RPMI8226 (cell line): ENCODE measurements around the gene SNAPC5.
"Not testable (repeated sequence)": the region's sequence is repeated elsewhere in the genome, so short reads cannot be mapped to it uniquely, and the experiment has no call there.

Source experiments
- DNase-seq: peaks from one replicate; pipeline ENCODE4 v3.0.0-alpha.2; 2015

SNAPC5 gene

GRCh38 chr15:66489179-66489791 lies 8.3 kb downstream of the SNAPC5 start:
- no peak for DNase-seq

DNA sequence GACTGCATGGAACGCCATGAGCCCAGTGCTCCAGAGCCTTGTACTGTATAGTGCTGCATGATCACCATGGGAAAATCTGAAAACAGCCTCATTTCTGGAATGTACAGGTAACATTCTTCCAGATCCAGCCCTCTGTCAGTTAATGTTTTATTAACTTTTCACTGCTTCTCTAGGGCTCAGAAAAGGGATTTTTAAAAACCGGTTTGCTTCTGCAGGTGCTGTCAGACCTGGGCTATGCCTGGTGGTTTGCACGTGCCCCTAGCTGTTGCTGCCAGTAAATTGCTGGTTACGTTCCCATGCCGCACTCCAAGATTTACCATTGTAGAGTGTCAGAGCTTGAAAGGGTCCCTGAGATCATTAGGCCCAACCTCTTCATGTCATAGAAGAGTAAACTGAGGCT lies 9.0 kb downstream of the SNAPC5 start:
- DNase-seq: no peak

GRCh38 chr15:66486887-66487286 lies 10.7 kb downstream of the SNAPC5 start:
- no peak for DNase-seq

DNA sequence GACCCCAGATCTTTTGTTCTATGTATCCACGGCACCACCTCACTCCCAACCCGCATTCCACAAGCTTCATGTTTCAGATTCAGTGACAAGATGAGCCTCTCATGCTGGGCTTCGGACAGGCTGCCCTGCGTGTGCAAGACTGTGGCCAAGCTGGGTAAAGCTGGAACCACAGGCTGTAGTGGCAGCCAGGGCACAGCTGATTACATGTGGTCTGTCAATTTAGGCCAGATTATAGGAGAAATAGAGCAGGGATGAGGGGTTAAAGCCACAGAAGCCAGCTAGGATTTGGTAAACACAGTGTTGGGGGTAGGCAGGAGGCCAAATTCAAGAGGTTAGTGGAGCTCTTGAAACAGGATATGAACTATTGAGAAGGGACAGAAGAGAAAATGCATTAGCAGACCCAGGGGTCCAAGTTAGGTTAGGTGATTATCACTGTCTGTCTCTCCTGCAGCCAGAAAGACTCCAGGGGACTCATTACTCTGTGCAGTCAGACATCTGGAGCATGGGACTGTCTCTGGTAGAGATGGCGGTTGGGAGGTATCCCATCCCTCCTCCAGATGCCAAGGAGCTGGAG lies 12.9 kb downstream of the SNAPC5 start:
- DNase-seq: no peak

DNA sequence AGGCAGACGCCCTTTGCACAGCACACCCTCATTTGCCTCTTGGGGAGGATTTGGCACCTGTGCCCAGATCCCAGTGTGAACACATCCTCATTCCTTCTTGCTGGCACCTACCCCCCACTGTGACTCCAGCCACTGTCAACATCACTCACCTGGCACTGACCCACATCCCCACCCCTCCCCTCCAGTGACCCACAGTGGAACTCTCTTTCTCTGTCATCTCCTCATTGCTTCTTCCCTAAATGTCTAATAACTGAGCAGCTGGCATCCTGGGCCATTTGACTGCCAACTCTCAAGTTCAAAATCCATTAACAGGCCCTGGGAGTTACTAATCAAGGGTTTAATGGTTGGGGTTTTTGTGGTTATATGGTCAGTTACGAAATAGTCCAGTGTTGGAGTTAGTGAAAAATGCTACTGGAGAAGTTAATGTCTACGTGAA lies 14.4 kb downstream of the SNAPC5 start:
- no peak for DNase-seq

DNA sequence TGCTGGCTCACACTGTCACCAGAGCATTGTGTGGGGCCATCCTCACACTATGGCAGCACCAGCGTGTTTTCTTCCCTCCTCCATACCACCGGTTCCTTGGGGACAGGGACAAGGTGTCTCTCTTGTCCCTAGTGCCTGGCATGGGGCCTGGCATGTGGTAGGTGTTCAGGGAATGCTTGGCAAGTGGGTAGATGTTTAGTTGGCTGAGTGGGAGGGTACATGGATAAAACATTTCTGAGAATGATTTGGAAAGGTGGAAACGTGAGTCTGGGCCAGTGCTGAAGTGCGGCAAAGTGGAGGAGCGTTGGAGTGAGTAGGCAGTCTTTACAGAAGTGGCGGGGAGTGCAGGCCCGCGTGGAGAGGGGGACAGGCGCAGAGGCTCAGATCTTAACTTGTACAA lies 15.0 kb downstream of the SNAPC5 start:
- no peak for DNase-seq

DNA sequence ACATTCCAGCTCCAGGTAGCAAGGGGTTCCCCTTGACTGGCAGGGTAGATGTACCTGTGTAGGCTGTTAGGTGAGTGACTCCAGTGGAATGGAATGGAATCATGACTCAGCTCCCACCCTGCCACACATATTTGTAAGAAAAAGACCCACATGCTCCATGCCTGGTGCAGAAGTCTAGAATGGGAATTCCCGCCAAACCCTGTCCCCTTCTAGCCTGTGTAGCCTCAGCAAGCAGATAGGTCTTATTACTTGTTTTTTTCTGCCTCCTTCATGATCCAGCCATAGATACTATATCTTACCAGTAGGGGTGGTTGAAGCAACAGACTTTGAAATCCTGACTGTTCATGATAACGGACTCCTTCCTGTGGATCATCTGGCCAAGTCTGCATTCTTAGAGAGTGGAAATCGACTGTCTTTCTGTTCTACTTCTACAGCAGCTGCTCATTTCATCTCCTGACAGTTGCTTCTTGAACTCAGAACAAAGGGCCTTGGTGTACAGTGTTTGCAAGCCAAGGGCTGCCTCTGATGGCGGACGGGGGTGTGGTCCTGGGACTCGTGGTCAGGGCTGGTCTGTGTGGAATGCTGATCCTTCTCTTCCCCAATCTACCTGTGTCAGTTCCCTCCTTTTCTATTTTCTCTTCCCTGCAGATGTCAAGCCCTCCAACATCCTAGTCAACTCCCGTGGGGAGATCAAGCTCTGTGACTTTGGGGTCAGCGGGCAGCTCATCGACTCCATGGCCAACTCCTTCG lies 16.3 kb downstream of the SNAPC5 start:
- DNase-seq: no peak

DNA sequence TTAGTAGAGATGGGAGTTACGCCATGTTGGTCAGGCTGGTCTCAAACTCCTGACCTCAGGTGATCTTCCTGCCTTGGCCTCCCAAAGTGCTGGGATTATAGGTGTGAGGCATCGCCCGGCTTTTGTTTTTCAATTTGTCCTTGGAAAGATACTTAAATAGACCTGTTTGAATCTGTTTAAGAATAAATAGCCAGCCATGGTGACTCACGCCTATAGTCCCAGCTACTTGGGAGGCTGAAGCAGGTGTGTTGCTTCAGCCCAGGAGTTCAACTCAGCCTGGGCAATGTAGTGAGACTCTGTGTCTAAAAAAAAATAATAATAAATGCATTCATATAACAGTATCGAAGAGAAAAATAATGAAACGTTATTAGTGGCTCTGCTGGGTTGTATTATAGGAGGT lies 17.3 kb downstream of the SNAPC5 start:
- no peak for DNase-seq

- DNase-seq: no peak
Measured at GRCh38 chr15:66477011-66477410, 20.6 kb downstream of the SNAPC5 start.

GRCh38 chr15:66476535-66476934 lies 21.0 kb downstream of the SNAPC5 start:
- no peak for DNase-seq

DNA sequence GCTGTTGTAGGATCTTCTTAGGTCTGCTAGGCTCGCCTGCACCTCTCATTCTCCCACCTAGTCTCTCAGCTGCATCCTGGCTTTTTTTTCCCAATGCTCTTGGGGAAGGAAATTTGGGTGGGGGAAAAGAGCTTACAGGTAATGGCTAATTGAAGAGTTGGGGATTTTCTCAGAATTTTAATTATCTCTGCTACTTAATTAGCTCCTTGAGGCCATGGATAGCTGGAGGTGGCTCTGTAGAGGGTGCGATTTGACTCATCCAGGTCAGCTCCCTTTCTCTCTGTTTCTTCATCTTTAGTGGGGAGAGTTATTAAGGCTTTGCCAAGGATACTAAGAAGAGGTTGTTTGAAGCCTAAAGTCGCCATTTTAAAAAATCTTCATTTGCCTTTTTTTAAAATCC lies 22.6 kb downstream of the SNAPC5 start:
- no peak for DNase-seq

DNA sequence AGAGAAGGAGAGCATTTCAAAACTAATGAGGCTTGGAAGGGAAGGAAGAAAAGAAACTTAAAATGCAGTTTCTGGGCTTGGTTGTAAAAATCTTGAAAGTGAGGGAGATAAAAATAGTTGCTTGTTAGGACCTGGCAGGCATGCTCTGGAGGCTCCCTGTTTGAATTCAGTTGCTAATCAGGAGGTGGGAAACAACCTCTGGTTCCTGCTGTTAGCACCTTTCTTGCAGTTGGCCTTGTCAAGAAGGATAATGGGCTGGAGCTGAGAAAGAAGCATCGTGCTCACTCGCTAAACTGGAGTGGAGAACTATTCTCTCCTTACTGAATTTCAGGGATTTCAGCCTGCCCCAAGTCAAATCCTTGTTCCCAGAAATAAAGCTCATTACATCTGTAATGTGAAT lies 23.4 kb downstream of the SNAPC5 start:
- no peak for DNase-seq

DNA sequence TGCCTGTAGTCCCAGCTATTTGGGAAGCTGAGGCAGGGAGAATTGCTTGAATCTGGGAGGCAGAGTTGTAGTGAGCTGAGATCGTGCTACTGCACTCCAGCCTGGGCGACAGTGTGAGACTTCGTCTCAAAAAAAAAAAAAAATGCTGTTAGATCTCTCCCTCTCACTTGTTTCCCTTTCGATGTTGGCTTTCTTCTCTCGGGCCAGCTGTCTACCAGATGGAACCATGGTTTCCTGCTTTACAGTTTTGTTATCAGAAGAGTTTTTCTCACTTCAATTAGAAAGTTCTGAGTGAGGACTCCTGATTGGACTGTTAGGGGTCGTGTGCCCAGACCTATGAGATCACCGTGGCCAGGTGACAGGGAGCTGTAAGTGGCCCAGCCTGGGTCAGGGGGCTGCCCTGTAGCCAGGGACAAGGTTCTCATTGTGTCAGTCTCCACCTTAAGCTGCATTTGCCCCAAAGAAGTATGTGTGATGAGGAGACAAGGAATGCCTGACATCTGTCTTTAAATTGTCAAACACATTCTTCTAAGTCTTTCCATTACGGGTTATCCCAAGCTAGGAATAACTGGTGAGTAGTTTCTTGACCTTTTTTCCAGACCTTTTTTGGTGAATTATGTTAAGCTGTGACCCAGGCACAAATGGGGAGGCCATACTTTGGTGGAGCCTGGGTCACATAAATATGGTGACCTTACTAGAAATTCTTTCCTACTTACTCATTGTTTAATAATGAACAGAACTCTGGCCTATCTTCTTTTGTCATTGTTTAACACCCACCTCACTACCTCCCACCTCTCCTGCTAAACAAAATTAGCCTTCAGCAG lies 25.2 kb downstream of the SNAPC5 start:
- no peak for DNase-seq

DNA sequence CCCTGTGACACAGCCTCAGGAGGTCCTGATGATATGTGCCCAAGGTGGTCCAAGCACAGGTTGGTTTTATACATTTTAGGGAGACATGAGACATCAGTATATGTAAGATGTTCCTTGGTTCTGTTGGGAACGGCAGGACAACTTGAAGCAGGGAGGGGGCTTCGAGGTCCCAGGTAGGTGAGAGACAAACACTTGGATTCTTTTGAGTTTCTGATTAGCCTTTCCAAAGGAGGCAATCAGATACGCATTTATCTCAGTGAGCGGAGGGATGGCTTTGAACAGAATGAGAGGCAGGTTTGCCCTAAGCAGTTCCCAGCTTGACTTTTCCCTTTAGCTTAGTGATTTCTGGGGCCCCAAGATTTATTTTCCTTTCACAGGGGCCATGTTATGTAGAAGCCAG lies 26.7 kb downstream of the SNAPC5 start:
- not testable (repeated sequence) for DNase-seq

- not testable (repeated sequence) for DNase-seq
Measured at GRCh38 chr15:66467162-66468040, 30.2 kb downstream of the SNAPC5 start.

DNA sequence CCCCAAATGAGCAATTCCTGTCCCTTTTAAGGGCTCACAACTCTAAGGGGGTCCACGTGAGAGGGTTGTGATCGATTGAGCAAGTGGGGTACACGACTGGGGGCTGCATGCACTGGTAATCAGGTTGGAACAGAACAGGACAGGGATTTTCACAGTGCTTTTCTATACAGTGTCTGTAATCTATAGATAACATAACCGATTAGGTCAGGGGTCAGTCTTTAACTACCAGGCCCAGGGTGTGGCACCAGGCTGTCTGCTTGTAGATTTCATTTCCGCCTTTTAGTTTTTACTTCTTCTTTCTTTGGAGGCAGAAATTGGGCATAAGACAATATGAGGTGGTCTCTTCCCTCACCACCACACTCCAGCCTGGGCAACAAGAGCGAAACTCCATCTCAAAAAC lies 32.3 kb downstream of the SNAPC5 start:
- not testable (repeated sequence) for DNase-seq

- no peak for DNase-seq
Measured at GRCh38 chr15:66462627-66463026, 34.9 kb downstream of the SNAPC5 start.

DNA sequence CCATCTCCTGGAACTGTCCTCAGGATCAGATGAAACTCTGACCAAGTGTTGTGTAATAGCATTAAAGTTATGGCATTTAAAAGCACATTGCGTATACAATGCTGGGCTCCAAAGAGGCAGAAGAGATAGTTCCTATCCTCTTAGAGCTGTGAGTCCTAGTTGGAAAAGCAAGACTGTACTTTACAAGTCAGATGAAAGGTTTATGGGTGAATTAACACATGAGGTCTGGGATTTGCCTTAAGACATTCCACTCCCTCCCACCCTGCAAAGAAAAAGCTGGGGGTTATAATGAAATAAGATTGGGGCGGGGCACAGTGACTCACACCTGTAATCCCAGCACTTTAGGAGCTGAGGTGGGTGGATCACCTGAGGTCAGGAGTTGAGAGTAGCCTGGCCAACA lies 35.6 kb downstream of the SNAPC5 start:
- no peak for DNase-seq

DNA sequence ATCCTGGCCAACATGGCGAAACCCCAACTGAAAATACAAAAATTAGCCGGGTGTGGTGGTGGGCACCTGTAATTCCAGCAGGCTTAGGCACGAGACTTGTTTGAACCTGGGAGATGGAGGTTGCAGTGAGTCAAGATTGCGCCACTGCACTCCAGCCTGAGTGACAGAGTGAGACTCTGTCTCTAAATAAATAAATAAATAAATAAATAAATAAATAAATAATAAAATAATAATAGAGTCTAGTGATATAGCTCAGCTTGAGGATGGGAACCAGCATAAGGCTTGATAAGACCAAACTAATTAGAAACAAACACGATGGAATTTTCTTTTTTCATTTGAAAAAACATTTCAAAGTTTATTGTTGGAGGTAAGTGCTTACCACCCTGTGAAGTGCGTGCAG lies 36.3 kb downstream of the SNAPC5 start:
- not testable (repeated sequence) for DNase-seq

- no peak for DNase-seq
Measured at GRCh38 chr15:66459818-66460615, 37.5 kb downstream of the SNAPC5 start.

- no peak for DNase-seq
Measured at GRCh38 chr15:66456211-66456610, 41.4 kb downstream of the SNAPC5 start.

- no peak for DNase-seq
Measured at GRCh38 chr15:66454143-66454542, 43.4 kb downstream of the SNAPC5 start.
